Hepatocyte (in vitro differentiated cells): ENCODE measurements around the gene HCK.

Experiments
- EZH2 ChIP-seq: fragments of 200-600 bp; sonication (generic); IDR thresholded peaks from 2 replicates; pipeline ENCODE4 v1.6.1; 2016; ENCODE audit warnings: antibody characterized with exemption, mild to moderate bottlenecking, borderline replicate concordance
- EZH2phosphoT487 ChIP-seq: fragments of 200-600 bp; sonication (generic); IDR thresholded peaks from one replicate; pipeline ENCODE4 v1.6.1; 2018; ENCODE audit warnings: antibody characterized with exemption, mild to moderate bottlenecking, low read depth, moderate library complexity; ENCODE audit not compliant: unreplicated experiment, severe bottlenecking
- TF ChIP-seq, protein P1 (sequence below): fragments of 200-600 bp; sonication (generic); IDR thresholded peaks from 2 replicates; pipeline ENCODE4 v1.5.1; 2016; ENCODE audit warnings: antibody characterized with exemption, mild to moderate bottlenecking; ENCODE audit not compliant: poor library complexity

DNA sequence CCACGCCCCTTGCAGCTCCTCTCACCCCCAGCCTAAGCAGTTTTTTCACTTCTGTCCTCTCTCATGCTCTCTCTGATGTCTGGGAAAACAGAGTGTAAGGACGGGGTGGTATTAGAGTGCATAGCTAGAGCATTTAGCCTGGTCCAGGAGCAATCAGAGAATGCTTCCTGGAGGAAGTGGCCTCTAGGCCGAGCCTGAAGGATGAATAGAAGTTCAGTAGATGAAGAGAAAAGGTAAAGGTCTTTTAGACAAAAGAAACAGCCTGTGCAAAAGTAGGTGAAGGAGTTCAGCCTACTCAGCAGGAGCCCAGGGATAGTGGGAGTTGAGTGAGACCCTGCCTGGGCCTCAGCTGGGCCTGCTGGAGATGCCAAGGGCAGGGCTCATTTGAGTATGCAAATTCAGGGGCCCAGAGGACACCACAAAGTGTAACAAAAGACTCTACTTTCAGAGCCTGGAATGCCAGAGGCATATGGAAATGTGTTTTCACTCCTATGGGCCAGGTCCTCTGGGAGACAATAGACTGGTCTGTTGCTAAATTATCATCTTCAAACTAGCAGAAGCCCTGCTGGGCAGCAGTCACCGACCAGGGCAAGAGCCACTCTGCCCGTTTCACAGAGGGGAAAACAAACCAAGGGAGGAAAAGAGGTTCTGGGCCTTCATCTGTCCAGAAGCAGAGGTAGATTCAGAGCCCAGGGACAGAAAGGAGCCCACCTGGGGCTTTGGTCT, 37.8 kb downstream of the HCK start:
- TF ChIP-seq, protein P1, sequence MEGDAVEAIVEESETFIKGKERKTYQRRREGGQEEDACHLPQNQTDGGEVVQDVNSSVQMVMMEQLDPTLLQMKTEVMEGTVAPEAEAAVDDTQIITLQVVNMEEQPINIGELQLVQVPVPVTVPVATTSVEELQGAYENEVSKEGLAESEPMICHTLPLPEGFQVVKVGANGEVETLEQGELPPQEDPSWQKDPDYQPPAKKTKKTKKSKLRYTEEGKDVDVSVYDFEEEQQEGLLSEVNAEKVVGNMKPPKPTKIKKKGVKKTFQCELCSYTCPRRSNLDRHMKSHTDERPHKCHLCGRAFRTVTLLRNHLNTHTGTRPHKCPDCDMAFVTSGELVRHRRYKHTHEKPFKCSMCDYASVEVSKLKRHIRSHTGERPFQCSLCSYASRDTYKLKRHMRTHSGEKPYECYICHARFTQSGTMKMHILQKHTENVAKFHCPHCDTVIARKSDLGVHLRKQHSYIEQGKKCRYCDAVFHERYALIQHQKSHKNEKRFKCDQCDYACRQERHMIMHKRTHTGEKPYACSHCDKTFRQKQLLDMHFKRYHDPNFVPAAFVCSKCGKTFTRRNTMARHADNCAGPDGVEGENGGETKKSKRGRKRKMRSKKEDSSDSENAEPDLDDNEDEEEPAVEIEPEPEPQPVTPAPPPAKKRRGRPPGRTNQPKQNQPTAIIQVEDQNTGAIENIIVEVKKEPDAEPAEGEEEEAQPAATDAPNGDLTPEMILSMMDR, result no peak
- no peak for TF ChIP-seq EZH2
- no peak for TF ChIP-seq EZH2phosphoT487
